K562 (cell line): ENCODE measurements around the gene GPNMB. TPM values are rescaled to one million over a fixed set of nuclear protein-coding genes. Genes with fewer than 3 reads are reported as not detected.

ENCODE experiments used
- ATAC-seq: fragments of 200-7000 bp; cut with Tn5 transposase; 3 replicates; pipeline ENCODE4 v1.9.1; 2020; ENCODE audit warnings: moderate library complexity
- BruUV-seq: library from RNA; stranded (reverse); fragments of 400-500 nt; replicated peaks from 2 replicates; lab custom pipeline; 2021; lab: Mats Ljungman, UMichigan
- CTCF ChIA-PET: fragments of 300-600 bp; formaldehyde crosslinking; extraction: SDS; loops from one replicate; lab custom pipeline; 2021; ENCODE audit warnings: low intra/inter-chr PET ratio; lab: Yijun Ruan, JAX
- POLR2A ChIA-PET: fragments of 300-600, 350-650 bp; sonication (Branson Sonifier 250); formaldehyde crosslinking; extraction: SDS; loops from one replicate; lab custom pipeline; 2021; ENCODE audit warnings: antibody characterized with exemption, inconsistent platforms; lab: Yijun Ruan, JAX
- DNase-seq, 4 experiments: peaks; one replicate each; pipeline versions ENCODE4 v3.0.0 to v3.0.0-alpha.2; 2011 to 2018; ENCODE audit warnings: low spot score in 3 of 4, mixed read lengths in 3 of 4; ENCODE audit errors: extremely low read depth in 1 of 4
- FAIRE-seq: peaks from 2 replicates; lab custom pipeline; 2011; peaks lifted over from hg19 to GRCh38; lab: Jason Lieb, UNC
- H2AFZ ChIP-seq: 2 replicates; pipeline ENCODE4 v1.6.0; 2011; ENCODE audit warnings: low read depth, low read length, control low read depth, inconsistent platforms
- H3K27ac ChIP-seq: fragments of 200-600 bp; 3 replicates; pipeline ENCODE4 v1.8.0; 2011; ENCODE audit warnings: low read depth, mild to moderate bottlenecking, control low read depth, inconsistent platforms, low read length, moderate library complexity, mixed read lengths; ENCODE audit errors: extremely low read depth
- H3K27me3 ChIP-seq, 2 experiments: fragments of 300-600 bp in 1 of 2; 2 replicates in 1 of 2; 3 replicates in 1 of 2; pipeline versions ENCODE4 v1.6.0 to v1.8.0; 2011; ENCODE audit warnings: inconsistent platforms in 2 of 2, low read length in 2 of 2, mild to moderate bottlenecking in 1 of 2, mixed read lengths in 1 of 2, moderate library complexity in 1 of 2; ENCODE audit not compliant: control insufficient read depth in 2 of 2, insufficient read depth in 2 of 2
- H3K36me3 ChIP-seq: fragments of 300-600 bp; 3 replicates; pipeline ENCODE4 v1.8.0; 2011; ENCODE audit warnings: mild to moderate bottlenecking, low read length, inconsistent platforms; ENCODE audit not compliant: control insufficient read depth, insufficient read depth
- H3K4me1 ChIP-seq, 2 experiments: fragments of 200-600 bp in 1 of 2; replicated peaks in 1 of 2; 2 replicates in 1 of 2; 3 replicates in 1 of 2; pipeline versions ENCODE4 v1.5.1 to v1.8.0; 2011; ENCODE audit warnings: inconsistent platforms in 2 of 2, low read length in 2 of 2, mild to moderate bottlenecking in 1 of 2, mixed read lengths in 1 of 2, moderate library complexity in 1 of 2; ENCODE audit not compliant: control insufficient read depth in 2 of 2, insufficient read depth in 2 of 2
- H3K4me2 ChIP-seq: 2 replicates; pipeline ENCODE4 v1.6.1; 2011; ENCODE audit warnings: low read length, control low read depth, inconsistent platforms, mixed read lengths; ENCODE audit not compliant: insufficient read depth
- H3K4me3 ChIP-seq: fragments of 200-600 bp; sonication (generic), shearing (Covaris generic); 2 replicates; pipeline ENCODE4 v1.5.1; 2016; ENCODE audit warnings: control low read depth, inconsistent platforms
- H3K79me2 ChIP-seq: fragments of 200-600 bp; 3 replicates; pipeline ENCODE4 v1.8.0; 2011; ENCODE audit warnings: low read length, inconsistent platforms; ENCODE audit not compliant: control insufficient read depth, insufficient read depth
- H3K9ac ChIP-seq, 2 experiments: 2 replicates each; pipeline versions ENCODE4 v1.6.0 to v1.6.1; 2011; ENCODE audit warnings: low read depth in 2 of 2, low read length in 2 of 2, control low read depth in 1 of 2, inconsistent platforms in 1 of 2, mild to moderate bottlenecking in 1 of 2, mixed read lengths in 1 of 2; ENCODE audit not compliant: insufficient read depth in 1 of 2
- H3K9me1 ChIP-seq: one replicate; pipeline ENCODE4 v1.6.0; 2011; ENCODE audit warnings: inconsistent platforms, mild to moderate bottlenecking, low read length, moderate library complexity; ENCODE audit not compliant: control insufficient read depth, insufficient read depth
- H3K9me3 ChIP-seq: replicated peaks from 2 replicates; pipeline ENCODE4 v1.5.1; 2011; ENCODE audit warnings: low read depth, low read length, inconsistent platforms; ENCODE audit not compliant: control insufficient read depth, insufficient read depth
- H4K20me1 ChIP-seq: replicated peaks from 2 replicates; pipeline ENCODE4 v1.6.1; 2011; ENCODE audit warnings: low read length, inconsistent platforms, mixed read lengths; ENCODE audit not compliant: control insufficient read depth, insufficient read depth
- CBX5 ChIP-seq: IDR thresholded peaks from 2 replicates; pipeline ENCODE4 v1.6.1; 2014; ENCODE audit warnings: low read depth, borderline replicate concordance
- GATA2 ChIP-seq: sonication (generic); formaldehyde crosslinking; IDR thresholded peaks from 2 replicates; pipeline ENCODE4 v1.4.0; 2020; ENCODE audit warnings: mild to moderate bottlenecking, missing genetic modification reagents
- MAZ ChIP-seq, 2 experiments: fragments of 450-650 bp in 1 of 2; sonication (generic) in 1 of 2; formaldehyde crosslinking; IDR thresholded peaks in 1 of 2; conservative IDR thresholded peaks in 1 of 2; 2 replicates each; pipeline versions ENCODE4 v1.4.0 to v1.5.0; 2020; ENCODE audit warnings: mild to moderate bottlenecking in 1 of 2, missing genetic modification reagents in 1 of 2
- NFIC ChIP-seq: fragments of 450-650 bp; IDR thresholded peaks from 2 replicates; pipeline ENCODE4 v1.6.1; 2017; ENCODE audit warnings: mild to moderate bottlenecking, inconsistent platforms
- NR2C1 ChIP-seq, 2 experiments: fragments of 450-650 bp; IDR thresholded peaks; 2 replicates each; pipeline ENCODE4 v1.6.1; 2017; ENCODE audit warnings: mild to moderate bottlenecking in 2 of 2, antibody characterized with exemption in 1 of 2, inconsistent platforms in 1 of 2, missing compliant biosample characterization in 1 of 2, missing genetic modification characterization in 1 of 2
- NR2C2 ChIP-seq, 2 experiments: fragments of 200-800 bp in 1 of 2; sonication (Bioruptor generic) in 1 of 2; sonication (generic) in 1 of 2; formaldehyde crosslinking in 1 of 2; IDR thresholded peaks; 2 replicates each; pipeline versions ENCODE4 v1.6.1 to v1.8.0; 2016 to 2022; ENCODE audit warnings: mild to moderate bottlenecking in 1 of 2, missing compliant biosample characterization in 1 of 2, missing genetic modification characterization in 1 of 2, missing genetic modification reagents in 1 of 2
- PRDM10 ChIP-seq: fragments of 450-650 bp; IDR thresholded peaks from 2 replicates; pipeline ENCODE4 v1.6.1; 2018; ENCODE audit not compliant: partially characterized antibody
- SAFB ChIP-seq: fragments of 200-400 bp; formaldehyde crosslinking; IDR thresholded peaks from 2 replicates; pipeline ENCODE4 v1.6.1; 2017; ENCODE audit warnings: low read depth, low read length, borderline replicate concordance
- ZBTB17 ChIP-seq: fragments of 450-650 bp; formaldehyde crosslinking; IDR thresholded peaks from 2 replicates; pipeline ENCODE4 v1.4.0; 2020; ENCODE audit warnings: mild to moderate bottlenecking
- ZNF609 ChIP-seq: sonication (generic); formaldehyde crosslinking; IDR thresholded peaks from 2 replicates; pipeline ENCODE4 v1.8.1; 2023; ENCODE audit warnings: missing genetic modification reagents, mild to moderate bottlenecking, borderline replicate concordance
- WGBS: fragments of 100-300 bp; shearing (Covaris generic); methylation state at CpG from one replicate; pipeline ENCODE4 v1.1.6; 2016; ENCODE audit warnings: low coverage, mixed read lengths; ENCODE audit not compliant: insufficient coverage; ENCODE audit errors: missing lambda C conversion rate; 5-methylcytosine and 5-hydroxymethylcytosine counted together
- in situ Hi-C: fragments of 300-500 bp; cut with MboI; formaldehyde crosslinking; loops from 4 replicates; pipeline ENCODE4 v1.15.0; 2018; ENCODE audit warnings: inconsistent platforms, mixed read lengths
- intact Hi-C: fragments of 100-400 bp; cut with micrococcal nuclease; formaldehyde crosslinking; loops from 2 replicates; pipeline ENCODE4 v1.14.2; 2022
- polyA plus RNA-seq, 8 experiments: library from polyadenylated mRNA; depleted of rRNA in 4 of 8; stranded (reverse) in 5 of 8; unstranded in 3 of 8; fragments of >200 nt; fragmentation: Nextera tagmentation in 2 of 8; fragmentation: Illumina TruSeq in 1 of 8; extraction: Ambion mirVana in 2 of 8; extraction: Trizol in 1 of 8; gene quantifications; 2 replicates each; pipeline versions ENCODE4 v1.2.1 to v1.2.3, GENCODE V29; 2011 to 2014; ENCODE audit warnings: inconsistent platforms in 1 of 8, missing spikeins in 1 of 8
- total RNA-seq, 7 experiments: library from RNA; depleted of rRNA in 6 of 7; stranded (reverse); fragments of >200 nt in 6 of 7; fragmentation: Illumina TruSeq in 2 of 7; extraction: Trizol in 2 of 7; gene quantifications; 2 replicates each; pipeline versions ENCODE4 v1.2.1 to v1.2.3, GENCODE V29; 2011 to 2021; ENCODE audit warnings: low replicate concordance in 1 of 7

Gene GPNMB
- total and polyA plus RNA-seq, 9 of the 15 experiments (the other 6 are each of a cell fraction or from before 2014, with no cell fraction given): 0.15 to 0.72 (median 0.33) TPM

GRCh38 chr7:23222439-23223030 is 24.0 kb upstream of the GPNMB start:
- in situ Hi-C loops: no loop called here
- FAIRE-seq (no peak), ATAC-seq (no peak)
- TF ChIP-seq ZNF609 (CRISPR knock-in tag) (no peak), GATA2 (CRISPR knock-in tag) (no peak), NFIC (0 out of 2 replicates have a peak, but pooled peaks have one; percentile 20), PRDM10 (peak; percentile 7), ZBTB17 (CRISPR knock-in tag) (no peak), SAFB (no peak), CBX5 (no peak), NR2C1 (IDR thresholded peaks at IDR 0.05) (peak; percentile 30; the same call in 1 of the 2 replicates), NR2C1 (tag; IDR thresholded peaks at IDR 0.05) (no peak), MAZ (CRISPR knock-in tag; conservative IDR thresholded peaks at IDR 0.05 in 1 of 2, IDR thresholded peaks at IDR 0.05 in 1 of 2) (no peak), NR2C2 (CRISPR knock-in tag; IDR thresholded peaks at IDR 0.05) (no peak), NR2C2 (tag; IDR thresholded peaks at IDR 0.05) (peak; percentile 29; the same call in 1 of the 2 replicates)

More at GRCh38 chr7:23222439-23223030, 24.0 kb upstream of the GPNMB start:
- Histone ChIP-seq H4K20me1 (no peaks in the 10 kb centered on the region; the same call in 1 of the 2 replicates), H2AFZ (no peak overlapping the region), H3K36me3 (no peaks in the 10 kb centered on the region), H3K4me1 (peaks cover 0 to 11% of the 10 kb centered on the region in 2 experiments; a peak in 3 of 5 replicates), H3K27me3 (no peaks in the 10 kb centered on the region), H3K4me2 (no peak overlapping the region), H3K9me3 (no peaks in the 10 kb centered on the region), H3K79me2 (no peaks in the 10 kb centered on the region), H3K27ac (no peak overlapping the region), H3K9ac (no peak overlapping the region), H3K4me3 (no peak overlapping the region), H3K9me1 (no peaks in the 10 kb centered on the region)
- intact Hi-C loops: no loop called here
- WGBS: 10% methylated on average over 5 of the region's 5 CpGs
- DNase-seq: no peak
- ChIA-PET POLR2A (interaction anchor here (0.5 to 1.5 kb wide), 4 partner anchors 8 to 377 kb away, joined by 3 to 5 read pairs (median 3); no protein-coding TSS in a partner anchor), CTCF (no interaction called here)
- BruUV-seq: no TSS peak
